ENCODE results near the gene ZNF100. TPM values are rescaled to one million over a fixed set of nuclear protein-coding genes. Genes with fewer than 3 reads are reported as not detected.

ZNF100 gene
- total and polyA plus RNA-seq, 9 of the 15 experiments (the other 6 are each of a cell fraction or from before 2014, with no cell fraction given): 4.5 to 27.2 (median 19.6) TPM

- TF ChIP-seq ZNF407 (IDR thresholded peaks at IDR 0.05; ENCODE audit: low read depth) (peak; percentile 90), IFI16 (CRISPR knock-in tag; IDR thresholded peaks at IDR 0.05) (no peak), MAFG (tag; conservative IDR thresholded peaks at IDR 0.05) (no peak), HSF4 (CRISPR knock-in tag; IDR thresholded peaks at IDR 0.05; ENCODE audit: borderline replicate concordance) (no peak), ZNF644 (tag; IDR thresholded peaks at IDR 0.05; ENCODE audit: low read depth) (peak; percentile 42; the same call in 1 of the 2 replicates), SAFB (IDR thresholded peaks at IDR 0.05; ENCODE audit: borderline replicate concordance, low read depth, low read length) (no peak), BACH1 (tag; IDR thresholded peaks at IDR 0.05) (no peak), FOS (IDR thresholded peaks at IDR 0.05; ENCODE audit: extremely low read depth, insufficient read length) (peak; percentile 88), SRSF3 (IDR thresholded peaks at IDR 0.05; ENCODE audit: insufficient read depth, low read length) (no peak), HDAC8 (tag; IDR thresholded peaks at IDR 0.05) (no peak), CXXC5 (CRISPR knock-in tag; IDR thresholded peaks at IDR 0.05) (peak; percentile 54; the same call in 1 of the 2 replicates), ZNF398 (CRISPR knock-in tag; IDR thresholded peaks at IDR 0.05) (no peak), ZBTB1 (CRISPR knock-in tag; IDR thresholded peaks at IDR 0.05; ENCODE audit: borderline replicate concordance, low read depth) (no peak), ZFP36 (IDR thresholded peaks at IDR 0.05; ENCODE audit: low read depth, low read length, partially characterized antibody) (no peak)
Observed at GRCh38 chr19:21767065-21767800, at the start of gene ZNF100 (continued).

All from K562 (cell line).